GM19328 (cell line): ENCODE results near the gene TMEM167A.

Source experiments
- ATAC-seq: cut with Tn5 transposase; IDR thresholded peaks from one replicate; pipeline ENCODE4 v1.9.1; 2021; ENCODE audit warnings: mild to moderate bottlenecking, moderate library complexity; ENCODE audit not compliant: unreplicated experiment

The TMEM167A gene

GRCh38 chr5:83036991-83037575 lies 40.1 kb downstream of the TMEM167A start:
- no peak for ATAC-seq

DNA sequence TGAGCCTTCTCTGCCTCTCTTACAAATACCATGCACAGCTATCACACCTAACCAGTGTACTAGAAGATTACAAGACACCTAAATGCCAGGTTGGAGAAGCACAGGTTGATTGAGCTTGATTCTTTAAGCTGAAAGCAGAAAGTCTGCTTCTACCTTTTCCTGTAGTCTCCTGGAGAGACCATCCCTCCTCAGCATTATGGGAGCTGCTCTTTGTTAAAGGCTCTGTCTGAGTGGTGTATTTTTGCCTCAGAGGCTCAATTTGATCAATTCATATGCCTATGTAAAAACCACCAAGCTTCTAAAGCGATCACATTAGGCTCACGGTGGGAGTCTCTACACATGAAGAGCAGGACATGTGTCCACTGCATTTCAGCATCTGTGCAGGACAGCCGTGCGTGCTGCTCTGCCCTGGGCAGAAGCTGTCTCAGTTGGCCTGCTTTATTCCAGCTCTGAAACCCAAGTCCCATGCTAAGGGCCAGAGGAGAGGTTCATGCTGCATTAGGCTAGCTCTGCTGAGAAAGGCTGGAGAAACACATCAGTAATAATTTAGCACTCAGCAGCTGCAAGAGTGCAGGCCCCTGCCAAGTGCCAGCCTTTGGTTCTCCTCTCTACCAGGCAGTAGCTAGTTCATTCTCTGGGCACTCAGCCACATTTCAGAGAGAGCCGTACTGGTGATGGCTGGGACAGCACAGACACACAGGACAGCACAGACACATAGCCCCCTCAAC lies 41.7 kb downstream of the TMEM167A start:
- ATAC-seq = no peak

GRCh38 chr5:83034528-83035207 lies 42.5 kb downstream of the TMEM167A start:
- ATAC-seq = no peak

DNA sequence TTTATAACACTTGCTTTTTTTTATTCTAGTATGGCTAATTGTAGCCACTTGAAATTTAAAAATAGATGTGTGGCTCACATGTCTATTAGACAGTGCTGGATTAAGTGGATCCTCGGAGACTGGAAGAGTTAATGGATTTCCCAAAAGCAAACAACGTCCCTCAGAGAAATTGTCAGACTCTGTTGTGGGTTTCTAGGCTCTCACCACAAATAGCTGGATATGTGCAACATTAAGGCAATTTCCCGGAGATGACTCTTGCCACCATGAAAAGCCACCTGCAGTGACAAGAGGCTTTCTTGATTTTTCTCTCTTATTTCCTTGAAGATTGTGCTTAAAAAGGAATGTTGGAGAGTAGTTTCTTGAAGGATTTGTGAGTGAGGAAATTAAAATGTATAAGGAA lies 43.2 kb downstream of the TMEM167A start:
- ATAC-seq = no peak

- ATAC-seq = no peak
Observed at GRCh38 chr5:83031381-83031780, 45.8 kb downstream of the TMEM167A start.

GRCh38 chr5:83029912-83030311 lies 47.3 kb downstream of the TMEM167A start:
- no peak for ATAC-seq

DNA sequence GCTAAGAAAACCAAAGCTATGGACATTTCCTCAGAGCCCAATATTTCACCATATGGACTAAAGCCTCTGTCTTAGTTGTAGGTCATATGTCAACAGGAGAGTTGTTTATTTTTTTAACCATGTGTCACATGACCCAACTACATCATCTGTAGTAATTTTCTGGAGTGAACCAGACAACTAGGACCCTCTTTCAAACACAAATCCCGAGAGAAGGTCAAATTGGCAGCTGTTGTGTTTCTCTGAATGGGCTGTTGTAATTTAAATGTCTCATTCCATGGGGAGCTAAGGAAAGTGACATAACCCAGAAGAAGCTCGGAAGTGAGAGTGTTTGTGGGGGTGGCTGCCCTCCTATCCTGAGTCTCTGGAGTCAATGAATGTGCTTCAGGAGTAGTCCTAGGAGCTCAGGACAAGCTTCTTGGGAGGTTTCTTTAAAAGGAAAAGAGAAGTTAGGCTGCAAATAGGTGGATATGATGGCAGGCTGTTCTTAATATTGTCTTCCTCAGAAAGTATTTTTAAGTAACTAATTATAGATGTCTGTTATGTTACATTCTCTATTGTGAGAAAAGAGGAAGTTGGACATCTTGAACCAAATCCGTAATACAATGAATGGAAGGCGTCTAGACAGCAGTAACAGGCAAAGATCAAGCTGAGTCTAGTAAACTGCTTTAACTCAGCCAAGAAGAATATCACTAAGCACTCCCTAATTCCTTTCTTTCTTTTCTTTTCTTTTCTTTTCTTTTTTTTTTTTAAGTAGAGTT lies 50.1 kb downstream of the TMEM167A start:
- peak; percentile 82 for ATAC-seq

- ATAC-seq = no peak
Observed at GRCh38 chr5:83026516-83026915, 50.7 kb downstream of the TMEM167A start.

DNA sequence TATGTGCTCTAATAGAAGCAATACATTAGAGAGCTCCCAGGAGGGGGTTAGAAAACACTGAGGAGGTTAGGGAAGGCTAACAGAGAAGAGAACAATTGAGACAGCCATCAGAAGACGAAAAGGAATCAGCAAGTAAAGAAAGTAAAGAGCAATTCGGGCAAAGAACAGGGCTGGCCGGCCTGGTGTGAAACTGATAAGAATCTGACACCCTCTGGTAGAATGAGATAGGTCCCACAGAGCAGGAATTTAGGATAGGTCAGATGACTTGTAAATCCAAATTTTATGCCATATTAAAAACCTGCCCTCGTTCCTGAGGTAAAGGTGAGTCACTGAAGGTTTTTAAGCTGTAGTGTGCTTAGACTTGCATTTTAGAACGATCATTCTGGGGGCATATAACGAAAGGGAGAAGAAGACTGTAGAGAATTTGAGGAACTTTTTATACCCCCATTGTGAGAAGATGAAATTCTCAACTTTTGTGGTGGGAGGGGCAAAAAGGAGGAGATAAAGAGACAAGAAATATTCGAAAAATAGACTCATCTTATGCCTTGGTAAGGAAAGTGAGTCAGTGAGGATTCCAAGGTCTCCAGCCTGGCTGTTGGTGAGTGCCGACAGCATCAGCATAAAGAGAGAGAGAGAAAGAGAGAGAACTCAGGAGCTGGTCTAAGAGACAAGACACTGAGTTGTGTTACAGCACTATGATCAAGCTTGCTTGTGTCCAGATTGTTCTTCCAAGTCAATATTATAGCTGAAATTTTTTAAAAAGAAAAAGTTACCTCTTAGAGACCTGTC lies 51.3 kb downstream of the TMEM167A start:
- no peak for ATAC-seq

- ATAC-seq = no peak
Observed at GRCh38 chr5:83022334-83022733, 54.9 kb downstream of the TMEM167A start.

DNA sequence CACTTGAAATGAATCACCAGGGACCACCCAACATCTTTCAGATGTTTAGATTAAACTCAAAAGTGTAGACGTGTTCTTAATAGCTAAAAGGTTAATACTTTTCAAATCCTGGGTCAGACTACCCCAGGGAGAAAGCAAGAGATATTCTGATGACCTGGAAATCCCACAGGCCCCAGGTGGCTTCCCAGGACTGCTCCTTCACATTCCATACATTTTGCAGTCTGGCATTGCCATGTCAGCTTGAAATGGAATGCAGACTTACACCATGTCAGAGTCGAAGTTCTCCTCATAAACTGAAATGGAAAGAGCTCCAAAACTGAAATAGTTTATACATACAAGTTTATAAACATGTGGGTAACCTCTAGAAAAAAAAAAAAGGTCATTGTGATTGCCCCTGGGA lies 61.5 kb downstream of the TMEM167A start:
- ATAC-seq = no peak

DNA sequence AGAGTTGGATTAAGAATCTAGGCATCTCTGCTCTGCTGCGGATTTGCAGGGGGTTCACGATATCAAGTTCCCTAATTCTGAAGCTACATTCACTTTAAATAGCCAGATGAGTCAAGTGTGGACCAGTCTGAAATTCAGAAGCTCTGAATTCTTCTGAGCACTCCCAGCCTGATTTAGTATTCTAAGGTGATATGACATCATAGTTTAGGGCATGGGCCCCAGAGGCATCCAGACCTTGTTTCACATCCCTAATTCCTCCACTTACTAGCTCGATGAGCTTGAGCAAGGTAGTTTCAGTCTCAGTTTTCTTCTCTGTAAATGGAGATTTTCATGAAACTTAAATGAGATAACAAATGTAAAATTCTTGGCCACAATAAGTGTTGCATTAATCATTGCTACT lies 65.2 kb downstream of the TMEM167A start:
- peak; percentile 97 for ATAC-seq

GRCh38 chr5:83009408-83009807 lies 67.8 kb downstream of the TMEM167A start:
- no peak for ATAC-seq

GRCh38 chr5:83007755-83008154 lies 69.4 kb downstream of the TMEM167A start:
- ATAC-seq = no peak

- no peak for ATAC-seq
Observed at GRCh38 chr5:83006683-83007283, 70.4 kb downstream of the TMEM167A start.

GRCh38 chr5:83003791-83004190 lies 73.4 kb downstream of the TMEM167A start:
- ATAC-seq = no peak
